Cardiac septum (tissue), 1 donor: ENCODE results near the gene MTIF3. TPM values are rescaled to one million over a fixed set of nuclear protein-coding genes. Genes with fewer than 3 reads are reported as not detected.

Experiments used
- DNase-seq: peaks from one replicate; pipeline ENCODE4 v3.0.0-alpha.2; 2020; ENCODE audit warnings: low spot score
- intact Hi-C: fragments of 100-400 bp; cut with DNase I; formaldehyde crosslinking; loops from one replicate; pipeline ENCODE4 v1.14.0; 2022
- long read RNA-seq: library from polyadenylated mRNA; unstranded; transcript quantifications from one replicate; pipeline ENCODE4 v2.0.0, GENCODE V29; 2021
- total RNA-seq: library from RNA; stranded (reverse); fragmentation: NEBNext Ultra II Directional; extraction: Animal tissue kit (Norgen Biotek cat#: 25700); gene quantifications from one replicate; pipeline ENCODE4 v1.2.1, GENCODE V29; 2021
- donor health status: DM: no; HTN: no; CAD: no.

Gene MTIF3, protein sequence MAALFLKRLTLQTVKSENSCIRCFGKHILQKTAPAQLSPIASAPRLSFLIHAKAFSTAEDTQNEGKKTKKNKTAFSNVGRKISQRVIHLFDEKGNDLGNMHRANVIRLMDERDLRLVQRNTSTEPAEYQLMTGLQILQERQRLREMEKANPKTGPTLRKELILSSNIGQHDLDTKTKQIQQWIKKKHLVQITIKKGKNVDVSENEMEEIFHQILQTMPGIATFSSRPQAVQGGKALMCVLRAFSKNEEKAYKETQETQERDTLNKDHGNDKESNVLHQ
- 83.8 TPM for total RNA-seq
- long read RNA-seq, transcript MTIF3-203 (3 exons, 889 nt) = minor isoform, 11 of 80 reads
- long read RNA-seq, transcript MTIF3-202 (5 exons, 1,005 nt) = major isoform, 34 of 80 reads
- long read RNA-seq, partial matches to known transcripts = 6 of 80 reads
- long read RNA-seq, other reads (novel, unspliced or antisense) = 25 of 80 reads

DNA sequence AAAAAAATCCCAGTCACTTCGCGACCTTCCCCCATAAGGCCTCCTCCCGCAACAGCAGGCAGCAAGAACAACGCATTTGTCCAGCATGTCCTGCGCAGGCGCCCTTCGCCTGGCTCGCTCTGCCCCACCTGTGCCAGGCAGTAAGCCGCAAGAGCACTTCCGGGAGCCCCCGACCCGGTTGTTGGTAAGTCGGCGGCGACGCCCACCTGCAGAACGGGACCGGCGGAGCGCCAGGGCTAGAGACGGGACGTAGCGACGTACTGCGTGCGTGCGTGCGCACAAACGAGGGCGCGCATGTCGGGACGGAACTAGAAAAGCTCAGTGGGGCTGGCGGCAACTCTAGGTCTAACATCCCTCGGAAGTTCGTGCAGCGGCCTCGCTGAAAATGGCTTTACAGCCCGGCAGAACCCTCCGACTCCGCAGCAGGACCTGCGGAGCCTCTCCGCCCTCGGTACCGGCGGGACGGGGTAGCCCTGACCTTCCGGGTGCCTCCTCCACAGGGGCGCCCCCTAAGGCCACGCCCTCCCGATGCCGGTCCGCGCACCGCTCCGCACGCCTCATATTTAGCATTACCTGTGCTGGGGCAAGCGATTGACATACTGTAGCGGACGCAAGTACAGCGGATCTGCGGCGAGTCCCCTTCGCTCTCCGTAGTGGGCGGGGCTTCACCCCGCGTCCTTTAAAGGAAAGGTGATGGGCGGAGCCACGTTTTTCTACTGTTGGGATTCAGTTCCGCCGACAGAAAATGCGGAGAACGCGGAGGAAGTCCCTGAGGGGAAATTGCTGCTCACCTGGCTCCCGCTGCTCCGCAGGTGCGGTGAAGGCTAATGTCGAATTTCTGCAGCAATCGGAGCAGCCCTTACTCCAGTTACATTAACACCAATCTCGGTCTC lies at the start of gene MTIF3:
Gene MTIF3, minus strand, starts transcription at position 629 of the 893 bp plus-strand sequence. CDS start 10,116 bp downstream, outside the sequence.
- peak; percentile 95 for DNase-seq
- intact Hi-C loops = loop anchor here (1.0 kb wide), 2 partner anchors 26 to 170 kb away; partner anchors contain the start of genes GTF3A and LNX2

DNA sequence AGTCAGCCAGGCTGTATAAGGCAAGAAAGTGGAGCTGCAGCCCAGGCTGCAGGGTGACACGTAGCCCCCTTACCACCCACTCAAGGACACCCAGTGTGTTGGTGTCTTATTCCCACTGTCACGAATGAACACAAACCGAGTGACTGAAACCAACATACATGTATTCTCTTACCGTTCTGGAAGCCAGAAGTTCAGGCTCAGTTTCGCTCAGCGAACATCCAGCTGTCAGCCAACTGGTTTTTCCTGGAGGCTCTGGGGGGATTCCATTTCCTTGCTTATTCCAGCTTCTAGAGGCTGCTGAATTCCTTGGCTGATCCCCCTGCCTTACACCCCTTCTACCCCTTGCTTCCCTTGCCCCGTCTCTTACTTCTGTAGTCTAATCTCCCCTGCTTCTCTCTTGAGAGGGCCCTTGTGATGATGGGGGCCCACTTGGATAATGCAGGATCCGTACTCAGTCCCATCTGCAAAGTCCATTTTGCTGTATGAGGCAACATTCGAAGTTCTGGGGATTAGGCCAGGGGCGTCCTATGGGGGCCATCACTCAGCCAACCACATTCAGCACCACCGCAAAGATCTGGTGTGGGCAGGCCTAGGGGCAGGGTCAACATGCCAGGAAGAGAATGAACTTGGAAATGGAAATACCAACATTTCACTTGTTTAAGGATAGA lies 47.3 kb upstream of the MTIF3 start:
- intact Hi-C loops = no loop called here
- DNase-seq = no peak

DNA sequence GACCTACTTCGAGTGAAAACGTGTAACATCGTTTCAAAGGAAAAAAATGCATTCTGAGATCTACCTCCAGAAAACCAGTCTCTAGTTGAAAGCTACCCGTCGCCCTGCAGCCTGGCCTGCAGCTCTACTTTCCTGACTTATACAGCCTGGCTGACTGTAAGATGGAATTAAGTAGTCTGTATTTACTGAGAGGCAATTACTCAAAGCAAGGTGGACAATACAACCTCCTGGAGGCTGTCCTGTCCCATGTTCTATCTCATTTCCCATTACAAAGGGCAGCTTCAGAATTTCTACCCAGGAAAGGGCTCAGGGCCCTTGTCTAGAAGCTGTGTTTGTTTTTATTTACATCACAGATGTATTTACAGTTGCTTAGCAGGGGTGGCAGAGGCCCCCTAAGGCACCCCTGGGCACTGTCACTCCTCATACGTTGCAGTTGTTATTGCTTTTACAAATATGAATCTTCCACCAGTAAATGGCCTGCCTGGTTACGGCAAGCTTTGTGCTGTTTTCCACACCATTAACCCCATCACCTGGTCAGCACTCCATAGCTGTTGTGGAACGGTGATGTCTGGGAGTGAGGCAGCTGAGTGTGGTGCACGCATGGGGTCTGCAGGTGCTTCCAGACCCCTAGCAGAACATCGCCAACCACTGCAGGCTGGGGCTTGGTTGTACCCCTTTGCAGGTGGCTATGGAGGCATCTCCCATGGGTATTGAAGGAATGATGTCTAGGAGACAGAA lies 46.3 kb upstream of the MTIF3 start:
- intact Hi-C loops = no loop called here
- no peak for DNase-seq

DNA sequence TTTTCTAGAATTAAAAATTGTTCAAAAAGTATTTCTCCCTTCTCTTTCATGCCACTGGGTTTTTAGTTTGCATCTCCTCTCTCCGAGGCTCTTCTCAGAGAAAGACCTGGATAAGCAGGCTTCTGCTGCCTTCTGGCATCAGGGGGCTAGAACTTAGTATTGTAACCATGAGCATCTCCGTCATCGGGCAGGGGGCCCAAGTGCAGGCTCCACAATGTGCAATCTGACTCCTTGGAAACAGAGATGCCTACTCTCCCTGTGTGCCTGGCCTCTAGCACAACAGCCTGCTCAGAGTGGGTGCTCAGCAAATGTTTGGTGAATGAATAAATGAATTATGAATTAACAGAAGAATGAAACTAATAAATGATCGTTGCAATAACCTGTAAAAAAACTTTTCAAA lies 45.6 kb upstream of the MTIF3 start:
- intact Hi-C loops = no loop called here
- no peak for DNase-seq

DNA sequence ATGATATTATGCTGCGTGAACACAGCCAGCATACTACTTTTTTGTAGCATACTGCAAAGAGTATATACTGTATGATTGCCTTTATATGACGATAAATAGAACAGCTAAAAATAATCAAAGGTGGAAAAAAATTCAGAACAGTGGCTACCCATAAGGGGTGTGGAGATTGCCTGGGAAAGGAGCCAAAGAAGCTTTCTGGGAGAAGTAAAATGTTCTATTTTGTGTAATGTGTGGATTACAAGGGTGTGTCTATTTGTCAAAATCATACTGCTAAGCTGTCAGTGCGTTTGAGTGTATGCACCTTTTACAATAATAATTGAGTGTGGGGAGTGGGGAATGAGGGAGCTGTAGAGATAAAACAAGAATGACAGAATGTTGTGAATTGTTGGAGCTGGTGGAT lies 45.2 kb upstream of the MTIF3 start:
- intact Hi-C loops = no loop called here
- DNase-seq = no peak

DNA sequence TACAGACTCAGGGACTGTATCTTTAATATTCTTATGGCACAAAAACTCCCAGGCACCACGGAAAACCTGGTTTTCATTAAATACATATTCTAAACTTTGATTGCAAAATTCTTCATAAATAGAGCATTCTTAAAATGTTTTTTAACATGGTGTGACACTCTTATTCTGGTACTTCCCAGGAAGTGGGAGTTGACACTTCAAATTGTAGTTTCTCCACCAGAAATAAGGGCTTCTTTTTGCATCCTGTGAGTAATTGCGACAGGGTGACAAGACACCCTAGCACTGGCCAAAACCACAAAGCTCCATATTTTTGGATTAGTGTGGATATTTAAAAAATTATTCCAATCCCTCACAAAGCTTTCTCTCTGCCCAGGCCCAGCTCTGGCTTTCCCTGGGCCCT lies 43.6 kb upstream of the MTIF3 start:
- no peak for DNase-seq
- intact Hi-C loops = no loop called here

DNA sequence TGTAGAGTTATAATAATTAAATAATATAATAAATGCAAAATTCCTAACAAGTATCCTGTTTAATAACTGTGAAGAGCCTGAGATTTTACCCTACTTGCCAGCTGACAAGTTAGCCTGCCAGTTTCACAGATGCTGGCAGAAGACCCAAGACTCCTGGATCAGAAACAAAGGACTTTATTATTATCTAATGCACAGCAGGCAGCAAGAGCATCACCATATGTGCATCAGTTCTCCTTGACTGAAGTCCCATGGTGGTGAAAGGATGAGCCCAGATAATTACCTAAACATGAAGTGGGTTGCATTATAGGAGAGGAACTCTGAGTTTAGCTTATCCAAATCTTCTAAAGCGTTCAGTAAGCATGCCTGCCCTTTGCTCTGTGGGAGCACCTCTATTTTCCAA lies 39.1 kb upstream of the MTIF3 start:
- intact Hi-C loops = no loop called here
- no peak for DNase-seq

DNA sequence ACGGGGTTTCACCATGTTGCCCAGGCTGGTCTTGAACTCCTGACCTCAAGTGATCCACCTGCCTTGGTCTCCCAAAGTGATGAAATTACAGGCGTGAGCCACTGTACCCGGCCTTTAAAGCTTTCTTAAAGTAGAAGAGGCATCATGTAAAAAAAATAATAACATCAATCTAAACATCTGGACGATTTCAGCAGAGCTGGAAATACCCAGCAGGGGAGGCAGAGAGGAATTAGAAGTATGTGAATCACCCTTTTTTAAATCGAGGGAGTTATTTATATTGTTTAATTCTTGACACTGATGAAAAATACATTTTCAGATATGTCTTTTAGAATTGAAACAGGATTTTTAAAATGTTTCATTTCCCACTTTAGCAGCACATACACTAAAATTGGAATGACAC lies 37.4 kb upstream of the MTIF3 start:
- no peak for DNase-seq
- intact Hi-C loops = no loop called here

DNA sequence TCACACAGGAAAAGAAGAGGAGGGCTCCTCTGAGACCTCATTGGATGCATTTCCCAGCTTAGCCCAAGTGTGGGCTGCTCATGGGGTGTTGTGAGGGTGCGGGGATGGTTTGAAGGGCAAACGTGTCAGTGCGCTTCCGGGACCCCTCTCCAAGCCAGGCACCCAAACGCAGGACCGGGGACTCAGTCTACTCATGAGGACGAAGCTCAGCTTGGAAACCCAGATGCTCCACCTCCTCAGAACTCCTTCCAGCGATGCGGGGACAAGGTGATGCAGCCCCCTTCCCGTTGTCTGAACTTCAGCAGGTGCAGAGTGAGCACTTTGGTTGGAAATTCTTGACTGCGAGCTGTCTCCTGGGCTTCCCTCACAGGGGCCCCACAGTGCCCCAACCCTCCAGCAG lies 33.1 kb upstream of the MTIF3 start:
- DNase-seq = no peak
- intact Hi-C loops = no loop called here

DNA sequence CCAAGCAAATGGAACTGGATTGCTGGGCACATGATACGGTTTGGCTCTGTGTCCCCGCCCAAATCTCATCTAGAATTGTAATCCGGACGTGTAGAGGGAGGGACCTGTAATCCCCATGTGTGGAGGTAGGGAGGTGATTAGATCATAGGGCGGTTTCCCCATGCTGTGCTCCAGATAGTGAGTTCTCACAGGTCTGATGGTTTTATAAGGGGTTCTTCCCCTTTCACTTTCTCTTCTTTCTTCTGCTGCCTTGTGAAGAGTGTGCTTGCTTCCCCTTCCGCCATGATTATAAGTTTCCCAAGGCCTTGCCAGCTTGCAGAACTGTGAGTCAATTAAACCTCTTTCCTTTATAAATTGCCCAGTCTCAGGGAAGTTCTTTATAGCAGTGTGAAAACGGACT lies 32.6 kb upstream of the MTIF3 start:
- DNase-seq = no peak
- intact Hi-C loops = no loop called here

DNA sequence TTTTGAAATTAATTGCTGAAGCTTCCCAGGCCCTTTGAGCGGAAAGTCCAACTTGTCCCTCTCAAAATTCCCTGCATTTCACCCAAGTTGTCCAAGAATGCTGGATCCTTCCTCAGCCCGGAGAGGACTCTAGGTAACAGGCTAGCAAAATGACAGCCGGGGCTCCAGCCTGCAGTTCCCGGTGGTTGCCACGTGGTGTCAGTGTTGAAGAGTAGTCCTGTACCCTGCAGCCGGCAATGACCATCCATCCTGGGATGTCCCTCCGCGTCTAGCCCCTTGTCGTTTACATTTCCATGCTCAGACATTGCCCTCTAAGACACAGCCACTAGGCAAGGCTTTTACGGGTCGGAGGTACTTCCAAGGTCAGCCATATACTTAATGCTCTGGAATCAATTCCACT lies 31.4 kb upstream of the MTIF3 start:
- DNase-seq = no peak
- intact Hi-C loops = no loop called here

DNA sequence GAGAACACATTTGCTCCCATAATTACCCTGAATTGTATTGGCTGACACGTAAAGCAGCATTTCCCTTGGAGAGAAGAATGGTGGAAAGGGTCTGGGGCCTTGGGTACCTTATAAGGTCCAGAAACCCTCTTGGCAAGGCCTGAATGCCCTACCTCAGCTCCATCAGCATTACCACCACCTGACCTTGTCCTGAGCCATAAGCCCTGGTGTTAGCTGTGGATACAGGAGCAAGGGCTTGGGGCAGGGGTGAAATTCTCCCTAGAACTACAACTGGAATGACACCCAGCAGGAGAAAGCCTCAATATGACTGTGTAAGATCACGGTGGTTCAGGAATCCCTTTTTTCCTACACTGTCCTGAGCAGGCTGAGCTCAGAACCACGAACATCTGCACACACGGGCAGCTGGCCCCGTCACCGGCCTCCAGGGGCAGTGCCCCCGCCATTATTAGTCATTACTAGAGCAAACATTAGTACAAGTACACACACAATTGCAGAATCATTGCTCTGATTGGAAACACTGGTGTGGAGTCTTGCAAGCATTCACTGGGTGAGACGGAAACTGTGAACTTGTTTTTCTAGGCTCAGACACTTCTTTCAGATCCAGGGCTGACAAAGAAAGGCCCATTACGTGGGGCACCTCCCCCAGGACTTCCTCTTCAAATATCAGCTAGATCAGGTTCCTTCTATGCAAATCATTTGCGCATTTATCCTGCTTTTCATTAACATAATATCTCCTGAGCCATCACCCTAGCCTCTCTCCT lies 26.8 kb upstream of the MTIF3 start:
- no peak for DNase-seq
- intact Hi-C loops = no loop called here

DNA sequence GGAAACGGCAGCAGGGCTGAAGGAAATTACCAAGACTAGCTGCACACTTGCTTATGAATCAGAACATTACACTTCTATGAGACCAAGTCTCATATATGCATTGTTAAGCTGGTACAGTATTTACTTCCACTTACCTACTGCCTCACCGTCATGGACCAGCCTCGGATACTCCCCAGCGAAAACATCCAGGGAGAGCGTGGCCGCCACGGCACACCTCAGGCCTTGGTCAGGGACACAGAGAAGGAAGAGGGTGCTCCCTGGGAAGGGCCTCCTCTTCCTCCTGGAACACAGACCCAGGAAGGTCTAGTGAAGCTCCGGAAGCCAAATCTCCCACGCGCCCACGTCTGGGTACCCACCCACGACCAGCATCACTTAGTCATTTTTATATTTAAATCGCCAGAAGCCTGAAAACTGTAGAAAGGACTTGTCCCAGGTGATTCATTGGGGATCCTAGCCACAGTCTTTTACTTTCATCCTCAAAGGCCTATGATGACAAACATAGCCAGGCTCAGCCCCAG lies 24.4 kb upstream of the MTIF3 start:
- DNase-seq = no peak
- intact Hi-C loops = no loop called here

DNA sequence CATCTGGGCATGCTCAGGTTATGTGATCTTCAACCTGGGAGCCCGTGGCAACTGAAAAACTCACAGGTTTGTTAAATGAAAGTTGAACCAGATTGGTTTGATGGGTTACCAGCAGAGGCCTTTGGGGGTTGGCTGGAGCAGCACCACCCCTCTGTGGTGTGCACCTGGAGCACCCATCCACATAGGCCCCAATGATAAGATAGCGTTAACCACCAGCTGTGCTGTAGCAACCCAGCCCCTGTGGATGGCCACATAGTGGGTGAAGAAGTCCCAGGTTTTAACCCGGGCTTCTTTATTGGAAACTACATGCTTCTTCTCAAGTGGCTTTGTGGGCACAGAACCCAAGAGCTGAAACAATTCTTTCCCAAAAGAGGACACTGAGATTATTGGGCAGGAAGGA lies 22.6 kb upstream of the MTIF3 start:
- intact Hi-C loops = no loop called here
- DNase-seq = no peak

DNA sequence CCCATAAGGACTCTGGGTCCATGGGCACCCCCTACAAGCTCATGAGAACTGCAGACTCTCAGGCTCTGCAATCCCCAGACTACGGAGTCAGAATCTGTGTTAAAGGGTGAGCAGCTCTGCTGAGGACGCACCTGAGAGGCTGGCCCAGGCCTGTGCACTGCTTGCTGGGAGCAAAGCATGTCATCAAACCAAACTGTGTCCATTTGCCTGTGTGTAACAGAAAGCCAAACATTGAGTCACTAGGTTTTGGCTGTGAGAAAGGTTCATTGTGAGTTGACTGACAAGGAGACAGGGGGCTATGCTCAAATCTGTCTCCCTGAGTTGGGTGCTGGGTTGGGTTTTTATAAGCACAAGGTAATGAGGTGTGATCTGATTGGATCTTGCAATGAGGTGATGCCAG lies 22.1 kb upstream of the MTIF3 start:
- DNase-seq = no peak
- intact Hi-C loops = no loop called here

DNA sequence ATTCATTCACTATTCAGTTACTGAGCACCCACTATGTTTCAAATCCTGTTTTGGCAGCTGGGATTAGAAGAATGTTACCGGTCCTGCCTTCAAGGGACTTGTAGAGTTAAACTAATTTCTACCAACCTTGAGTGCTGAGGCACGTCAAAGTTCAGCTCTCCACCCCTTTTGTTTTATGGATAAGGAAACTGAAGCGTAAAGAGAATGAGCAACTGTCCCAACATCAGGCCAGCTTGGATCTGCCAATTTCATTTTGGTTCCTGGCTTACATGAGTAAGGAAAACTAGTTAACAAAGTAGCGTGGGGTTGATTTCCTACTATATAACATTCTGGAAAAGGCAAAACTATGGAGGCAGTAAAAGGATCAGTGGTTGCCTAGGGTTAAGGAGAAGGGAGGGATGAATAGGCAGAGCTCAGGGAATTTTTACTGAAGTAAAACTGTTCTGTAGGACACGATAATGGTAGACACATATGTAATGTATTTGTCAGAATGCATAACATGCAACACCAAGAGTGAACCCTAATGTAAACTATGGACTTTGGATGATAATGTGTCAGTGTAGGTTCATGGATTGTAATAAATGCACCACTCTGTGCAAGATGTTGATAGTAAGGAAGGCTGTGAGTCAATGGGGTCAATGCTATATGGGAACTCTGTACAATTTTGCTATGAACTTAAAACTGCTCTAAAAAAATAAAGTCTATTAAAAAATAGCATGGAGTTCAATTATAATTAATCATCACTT lies 19.9 kb upstream of the MTIF3 start:
- intact Hi-C loops = no loop called here
- DNase-seq = no peak

DNA sequence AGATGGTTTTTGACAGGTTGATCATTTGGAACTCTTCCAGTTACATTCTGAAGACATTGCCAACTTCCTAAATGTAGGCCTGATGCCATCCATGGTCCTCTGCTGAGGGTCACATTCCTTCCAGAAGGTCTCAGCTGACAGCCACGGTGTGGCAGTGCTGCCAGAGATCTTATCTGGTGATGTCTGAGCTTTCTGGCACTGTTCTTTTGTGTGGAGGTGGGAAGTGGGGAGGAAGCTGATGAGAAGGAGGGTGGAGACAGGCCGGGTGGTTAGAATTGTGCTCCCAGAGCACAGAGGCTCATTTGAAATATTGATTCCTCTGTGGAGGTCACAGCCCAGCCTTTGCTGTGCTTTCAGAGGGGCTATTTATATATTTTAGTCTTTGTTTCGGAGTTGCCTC lies 16.1 kb upstream of the MTIF3 start:
- intact Hi-C loops = no loop called here
- DNase-seq = no peak

DNA sequence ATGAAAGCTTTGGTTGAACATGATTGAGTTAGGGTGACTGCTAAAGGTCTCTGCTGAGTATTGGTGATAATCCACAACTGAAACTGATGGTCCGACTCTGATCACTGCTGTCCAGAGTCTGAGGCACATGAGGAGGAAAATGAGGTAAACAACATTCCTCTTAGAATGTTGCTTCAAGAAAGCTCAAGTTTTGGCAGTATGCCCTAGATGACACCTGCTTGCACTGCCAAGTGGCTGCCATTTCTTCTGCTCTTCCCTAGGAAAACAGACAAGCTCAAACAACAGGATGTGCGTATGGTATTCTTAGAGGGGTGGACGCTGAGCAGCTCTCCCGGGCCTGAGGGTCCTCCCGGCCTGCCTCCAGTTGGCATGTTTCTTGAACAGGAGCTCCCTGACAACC lies 15.2 kb upstream of the MTIF3 start:
- intact Hi-C loops = no loop called here
- DNase-seq = no peak
